ENCODE measurements around the gene NMNAT2.

DNA sequence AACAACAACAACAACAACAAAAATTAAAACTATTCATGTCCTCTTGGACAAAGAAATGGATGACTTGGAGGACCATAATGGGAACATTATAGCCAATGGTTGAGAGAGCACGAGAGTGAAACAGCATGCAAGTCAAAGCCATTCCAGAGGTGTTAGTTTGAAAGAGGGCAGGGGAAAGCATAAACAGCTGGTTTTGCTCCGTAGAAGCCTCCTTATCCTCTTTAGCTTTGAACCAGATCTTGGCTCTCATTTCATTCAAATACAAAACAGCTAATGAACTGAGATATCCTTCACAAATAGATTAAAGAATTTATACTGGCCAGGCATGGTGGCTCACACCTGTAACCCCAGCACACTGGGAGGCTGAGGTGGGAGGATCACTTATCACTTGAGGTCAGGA lies 45.4 kb upstream of the NMNAT2 start:
- TF ChIP-seq ZC3H10 (CRISPR knock-in tag; IDR thresholded peaks at IDR 0.05), result no peak
- no peak for TF ChIP-seq ZNF70 (CRISPR knock-in tag; IDR thresholded peaks at IDR 0.05)
- TF ChIP-seq ZFP30 (CRISPR knock-in tag; IDR thresholded peaks at IDR 0.05), result no peak
- TF ChIP-seq ZFP3 (CRISPR knock-in tag; IDR thresholded peaks at IDR 0.05), result no peak
- TF ChIP-seq ZNF565 (CRISPR knock-in tag; conservative IDR thresholded peaks at IDR 0.05; ENCODE audit: low read depth), result no peak
- no peak for TF ChIP-seq BACH2 (CRISPR knock-in tag; IDR thresholded peaks at IDR 0.05; ENCODE audit: borderline replicate concordance)
- TF ChIP-seq, protein P1, sequence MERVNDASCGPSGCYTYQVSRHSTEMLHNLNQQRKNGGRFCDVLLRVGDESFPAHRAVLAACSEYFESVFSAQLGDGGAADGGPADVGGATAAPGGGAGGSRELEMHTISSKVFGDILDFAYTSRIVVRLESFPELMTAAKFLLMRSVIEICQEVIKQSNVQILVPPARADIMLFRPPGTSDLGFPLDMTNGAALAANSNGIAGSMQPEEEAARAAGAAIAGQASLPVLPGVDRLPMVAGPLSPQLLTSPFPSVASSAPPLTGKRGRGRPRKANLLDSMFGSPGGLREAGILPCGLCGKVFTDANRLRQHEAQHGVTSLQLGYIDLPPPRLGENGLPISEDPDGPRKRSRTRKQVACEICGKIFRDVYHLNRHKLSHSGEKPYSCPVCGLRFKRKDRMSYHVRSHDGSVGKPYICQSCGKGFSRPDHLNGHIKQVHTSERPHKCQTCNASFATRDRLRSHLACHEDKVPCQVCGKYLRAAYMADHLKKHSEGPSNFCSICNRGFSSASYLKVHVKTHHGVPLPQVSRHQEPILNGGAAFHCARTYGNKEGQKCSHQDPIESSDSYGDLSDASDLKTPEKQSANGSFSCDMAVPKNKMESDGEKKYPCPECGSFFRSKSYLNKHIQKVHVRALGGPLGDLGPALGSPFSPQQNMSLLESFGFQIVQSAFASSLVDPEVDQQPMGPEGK (CRISPR knock-in tag; IDR thresholded peaks at IDR 0.05; ENCODE audit: borderline replicate concordance), result no peak
- TF ChIP-seq GLIS3 (CRISPR knock-in tag; IDR thresholded peaks at IDR 0.05), result no peak
- TF ChIP-seq RARB (CRISPR knock-in tag; IDR thresholded peaks at IDR 0.05), result no peak
- TF ChIP-seq, protein P2, sequence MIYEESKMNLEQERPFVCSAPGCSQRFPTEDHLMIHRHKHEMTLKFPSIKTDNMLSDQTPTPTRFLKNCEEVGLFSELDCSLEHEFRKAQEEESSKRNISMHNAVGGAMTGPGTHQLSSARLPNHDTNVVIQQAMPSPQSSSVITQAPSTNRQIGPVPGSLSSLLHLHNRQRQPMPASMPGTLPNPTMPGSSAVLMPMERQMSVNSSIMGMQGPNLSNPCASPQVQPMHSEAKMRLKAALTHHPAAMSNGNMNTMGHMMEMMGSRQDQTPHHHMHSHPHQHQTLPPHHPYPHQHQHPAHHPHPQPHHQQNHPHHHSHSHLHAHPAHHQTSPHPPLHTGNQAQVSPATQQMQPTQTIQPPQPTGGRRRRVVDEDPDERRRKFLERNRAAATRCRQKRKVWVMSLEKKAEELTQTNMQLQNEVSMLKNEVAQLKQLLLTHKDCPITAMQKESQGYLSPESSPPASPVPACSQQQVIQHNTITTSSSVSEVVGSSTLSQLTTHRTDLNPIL (CRISPR knock-in tag; IDR thresholded peaks at IDR 0.05; ENCODE audit: low read depth), result no peak
- TF ChIP-seq CSDC2 (CRISPR knock-in tag; IDR thresholded peaks at IDR 0.05), result no peak
- TF ChIP-seq, protein P3, sequence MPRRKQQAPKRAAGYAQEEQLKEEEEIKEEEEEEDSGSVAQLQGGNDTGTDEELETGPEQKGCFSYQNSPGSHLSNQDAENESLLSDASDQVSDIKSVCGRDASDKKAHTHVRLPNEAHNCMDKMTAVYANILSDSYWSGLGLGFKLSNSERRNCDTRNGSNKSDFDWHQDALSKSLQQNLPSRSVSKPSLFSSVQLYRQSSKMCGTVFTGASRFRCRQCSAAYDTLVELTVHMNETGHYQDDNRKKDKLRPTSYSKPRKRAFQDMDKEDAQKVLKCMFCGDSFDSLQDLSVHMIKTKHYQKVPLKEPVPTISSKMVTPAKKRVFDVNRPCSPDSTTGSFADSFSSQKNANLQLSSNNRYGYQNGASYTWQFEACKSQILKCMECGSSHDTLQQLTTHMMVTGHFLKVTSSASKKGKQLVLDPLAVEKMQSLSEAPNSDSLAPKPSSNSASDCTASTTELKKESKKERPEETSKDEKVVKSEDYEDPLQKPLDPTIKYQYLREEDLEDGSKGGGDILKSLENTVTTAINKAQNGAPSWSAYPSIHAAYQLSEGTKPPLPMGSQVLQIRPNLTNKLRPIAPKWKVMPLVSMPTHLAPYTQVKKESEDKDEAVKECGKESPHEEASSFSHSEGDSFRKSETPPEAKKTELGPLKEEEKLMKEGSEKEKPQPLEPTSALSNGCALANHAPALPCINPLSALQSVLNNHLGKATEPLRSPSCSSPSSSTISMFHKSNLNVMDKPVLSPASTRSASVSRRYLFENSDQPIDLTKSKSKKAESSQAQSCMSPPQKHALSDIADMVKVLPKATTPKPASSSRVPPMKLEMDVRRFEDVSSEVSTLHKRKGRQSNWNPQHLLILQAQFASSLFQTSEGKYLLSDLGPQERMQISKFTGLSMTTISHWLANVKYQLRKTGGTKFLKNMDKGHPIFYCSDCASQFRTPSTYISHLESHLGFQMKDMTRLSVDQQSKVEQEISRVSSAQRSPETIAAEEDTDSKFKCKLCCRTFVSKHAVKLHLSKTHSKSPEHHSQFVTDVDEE (CRISPR knock-in tag; IDR thresholded peaks at IDR 0.05), result no peak
- TF ChIP-seq ISL1 (CRISPR knock-in tag; IDR thresholded peaks at IDR 0.05), result no peak

Data from SK-N-SH treated with all-trans-retinoic acid at 6 μM for 48 hours (cell line).